ENCODE results near the gene APOL6. TPM values are rescaled to one million over a fixed set of nuclear protein-coding genes. Genes with fewer than 3 reads are reported as not detected.

Gene APOL6
- total RNA-seq, 1 donor from 2014 or later: not detected

DNA sequence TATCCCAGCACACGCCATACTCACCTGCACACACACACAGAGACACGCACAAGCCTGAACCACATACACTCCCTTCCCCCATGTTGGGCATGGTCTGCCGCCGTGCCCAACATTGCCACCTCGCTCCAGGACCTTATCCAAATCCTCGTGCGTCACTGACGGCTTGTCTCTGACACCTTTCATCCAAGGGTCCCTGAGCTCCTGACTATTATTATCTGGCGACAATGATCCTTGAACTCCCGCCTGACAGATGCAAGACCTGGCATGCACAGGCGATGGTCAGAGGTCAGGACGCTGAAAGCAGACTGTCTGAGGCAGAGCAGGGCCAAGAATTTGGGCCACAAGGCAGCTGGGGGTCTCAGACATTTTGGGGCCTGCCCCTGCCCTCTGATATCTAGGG is 35.3 kb upstream of the APOL6 start:
- Mint-ChIP-seq H3K9me3 (no peaks in the 10 kb centered on the region), H3K36me3 (no peaks in the 10 kb centered on the region), H3K27ac (peak overlapping the region; percentile 61), H3K4me1 (no peaks in the 10 kb centered on the region), H3K4me3 (no peak overlapping the region), H3K27me3 (ENCODE audit: insufficient read depth, low read depth) (peaks cover 10% of the 10 kb centered on the region)
- no peaks in the 10 kb centered on the region for H3K27me3 ChIP-seq
- no peaks in the 10 kb centered on the region for H4K20me1 ChIP-seq (ENCODE audit: low read depth)
- TF ChIP-seq CTCF (IDR thresholded peaks at IDR 0.05) (no peak), EZH2 (IDR thresholded peaks at IDR 0.05) (no peak), EZH2phosphoT487 (IDR thresholded peaks at IDR 0.05) (no peak)
- no peaks in the 10 kb centered on the region for H3F3A ChIP-seq (ENCODE audit: low read depth)
- no peak overlapping the region for H3K9ac ChIP-seq
- H3K4me3 ChIP-seq: no peak overlapping the region
- H2AFZ ChIP-seq (replicated peaks): no peak overlapping the region
- H3K36me3 ChIP-seq: no peaks in the 10 kb centered on the region
- no peak overlapping the region for H3K27ac ChIP-seq
- no peak overlapping the region for H3K4me2 ChIP-seq
- H3K9me3 ChIP-seq (ENCODE audit: low read depth): no peaks in the 10 kb centered on the region
- H3K79me2 ChIP-seq (ENCODE audit: low read depth): no peaks in the 10 kb centered on the region
- H3K4me1 ChIP-seq: peaks cover 7% of the 10 kb centered on the region
- DNase-seq (ENCODE audit: low spot score): no peak

DNA sequence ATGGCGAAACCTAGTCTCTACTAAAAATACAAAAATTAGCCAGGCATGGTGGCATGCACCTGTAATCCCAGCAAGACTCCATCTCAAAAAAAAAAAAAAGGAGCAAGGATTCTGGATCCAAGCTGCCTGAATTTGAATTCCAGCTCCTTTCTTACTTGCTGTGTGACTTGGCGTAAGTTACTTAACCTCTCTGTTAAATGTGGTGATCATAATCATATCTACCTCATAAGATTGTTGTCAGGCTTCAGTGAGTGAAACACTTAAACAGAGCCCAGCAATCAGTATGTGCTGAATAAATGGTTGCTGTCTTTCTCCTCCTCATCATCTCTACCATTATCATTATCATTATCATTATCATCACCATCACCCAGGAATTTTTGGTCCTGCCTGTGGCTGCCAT is 33.8 kb upstream of the APOL6 start:
- no peak overlapping the region for H3K4me2 ChIP-seq

DNA sequence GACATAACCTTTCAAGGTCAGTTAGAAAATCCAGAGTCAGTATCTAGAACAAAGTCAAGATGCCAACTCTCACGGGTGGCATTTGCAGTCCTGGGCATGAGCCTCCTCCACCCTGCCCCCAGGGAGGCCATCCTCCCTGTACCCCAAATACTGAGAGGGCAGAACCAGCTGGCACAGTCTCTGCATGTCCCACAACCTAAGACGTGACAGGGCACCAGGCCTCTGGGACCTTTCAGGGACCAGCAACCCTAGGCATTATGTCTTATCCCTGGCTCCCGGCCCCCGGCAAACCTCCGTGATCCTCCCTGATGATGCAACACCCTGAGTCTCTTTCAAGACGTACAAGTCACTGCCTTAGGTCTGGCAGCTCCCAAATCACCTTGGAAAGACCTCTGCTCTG is 33.1 kb upstream of the APOL6 start:
- Mint-ChIP-seq H3K4me1 (peaks cover 2% of the 10 kb centered on the region), H3K36me3 (no peaks in the 10 kb centered on the region), H3K27me3 (ENCODE audit: insufficient read depth, low read depth) (peaks cover 9% of the 10 kb centered on the region), H3K9me3 (no peaks in the 10 kb centered on the region), H3K27ac (peak overlapping the region; percentile 35), H3K4me3 (no peak overlapping the region)
- Histone ChIP-seq H3K79me2 (ENCODE audit: low read depth) (no peaks in the 10 kb centered on the region), H3K27ac (no peak overlapping the region), H3K36me3 (no peaks in the 10 kb centered on the region), H3K9ac (no peak overlapping the region), H3K9me3 (ENCODE audit: low read depth) (no peaks in the 10 kb centered on the region), H3K4me1 (peaks cover 7% of the 10 kb centered on the region), H3K27me3 (no peaks in the 10 kb centered on the region), H3K4me3 (no peak overlapping the region), H3F3A (ENCODE audit: low read depth) (no peaks in the 10 kb centered on the region), H2AFZ (replicated peaks) (no peak overlapping the region), H4K20me1 (ENCODE audit: low read depth) (no peaks in the 10 kb centered on the region), H3K4me2 (no peak overlapping the region)
- no peak for DNase-seq (ENCODE audit: low spot score)
- TF ChIP-seq CTCF (IDR thresholded peaks at IDR 0.05) (no peak), EZH2 (IDR thresholded peaks at IDR 0.05) (no peak), EZH2phosphoT487 (IDR thresholded peaks at IDR 0.05) (no peak)

More for the DNA sequence above, 33.8 kb upstream of the APOL6 start:
- Histone ChIP-seq H3K79me2 (ENCODE audit: low read depth) (no peaks in the 10 kb centered on the region), H3F3A (ENCODE audit: low read depth) (no peaks in the 10 kb centered on the region), H3K9ac (no peak overlapping the region), H3K27me3 (no peaks in the 10 kb centered on the region), H4K20me1 (ENCODE audit: low read depth) (no peaks in the 10 kb centered on the region), H3K4me3 (no peak overlapping the region), H2AFZ (replicated peaks) (no peak overlapping the region), H3K27ac (no peak overlapping the region), H3K36me3 (no peaks in the 10 kb centered on the region), H3K4me1 (peaks cover 7% of the 10 kb centered on the region), H3K9me3 (ENCODE audit: low read depth) (no peaks in the 10 kb centered on the region)
- Mint-ChIP-seq H3K27me3 (ENCODE audit: insufficient read depth, low read depth) (peaks cover 8% of the 10 kb centered on the region), H3K9me3 (no peaks in the 10 kb centered on the region), H3K4me1 (peaks cover 1% of the 10 kb centered on the region), H3K4me3 (no peak overlapping the region), H3K36me3 (no peaks in the 10 kb centered on the region), H3K27ac (no peak overlapping the region)
- no peak for TF ChIP-seq EZH2 (IDR thresholded peaks at IDR 0.05)
- TF ChIP-seq CTCF (IDR thresholded peaks at IDR 0.05): no peak
- TF ChIP-seq EZH2phosphoT487 (IDR thresholded peaks at IDR 0.05): no peak
- DNase-seq (ENCODE audit: low spot score): no peak
